ENCODE measurements around the gene TLCD3B.

Gene TLCD3B

GRCh38 chr16:29995911-29996765 lies 34.9 kb downstream of the TLCD3B start, which contains the start of gene INO80E:
Gene INO80E, plus strand, starts transcription at chr16:29996241. Its CDS starts 70 bp downstream, at chr16:29996311.
- no peak; the same call in 1 of the 2 replicates for TF ChIP-seq LEF1 (IDR thresholded peaks at IDR 0.05; ENCODE audit: borderline replicate concordance)
- TF ChIP-seq FOXK2 (IDR thresholded peaks at IDR 0.05), result no peak
- TF ChIP-seq FOXA1 (IDR thresholded peaks at IDR 0.05), result no peak
- peak; percentile 98 for TF ChIP-seq HDGF (IDR thresholded peaks at IDR 0.05; ENCODE audit: borderline replicate concordance)
- TF ChIP-seq CTBP1 (IDR thresholded peaks at IDR 0.05; ENCODE audit: borderline replicate concordance), result no peak
- TF ChIP-seq NFRKB (IDR thresholded peaks at IDR 0.05), result peak; percentile 7
- TF ChIP-seq PKNOX1 (IDR thresholded peaks at IDR 0.05), result no peak
- TF ChIP-seq ELF4 (IDR thresholded peaks at IDR 0.05), result peak; percentile 87
- no peak for TF ChIP-seq BHLHE40 (IDR thresholded peaks at IDR 0.05; ENCODE audit: borderline replicate concordance)
- ChIA-PET POLR2A (interaction anchor here (0.9 to 5.9 kb wide), 21 partner anchors 8 to 178 kb away, joined by 3 to 74 read pairs (median 4); partner anchors contain the start of genes ASPHD1, DOC2A, KCTD13 and SEZ6L2), CTCF (interaction anchor here (0.5 kb wide), 3 partner anchors 8 to 949 kb away, joined by 3 to 7 read pairs (median 3); no protein-coding TSS in a partner anchor)
- DNase-seq (ENCODE audit: extremely low spot score), result peak; percentile 100

GRCh38 chr16:29995324-29995910 lies 35.7 kb downstream of the TLCD3B start, which contains the start of gene HIRIP3:
Gene HIRIP3, minus strand, starts transcription at chr16:29995617. Its CDS starts 12 bp downstream, at chr16:29995605.
- TF ChIP-seq SP1 (IDR thresholded peaks at IDR 0.05), result no peak
- TF ChIP-seq NFRKB (IDR thresholded peaks at IDR 0.05), result 0 out of 2 replicates have a peak, but pooled peaks have one; percentile 92
- peak; percentile 100 for TF ChIP-seq L3MBTL2 (conservative IDR thresholded peaks at IDR 0.05)
- no peak for TF ChIP-seq LEF1 (IDR thresholded peaks at IDR 0.05; ENCODE audit: borderline replicate concordance)
- TF ChIP-seq PKNOX1 (IDR thresholded peaks at IDR 0.05), result peak; percentile 91
- peak; percentile 96 for DNase-seq (ENCODE audit: extremely low spot score)
- ChIA-PET POLR2A (interaction anchor here (0.6 to 5.9 kb wide), 22 partner anchors 9 to 900 kb away, joined by 3 to 74 read pairs (median 4); partner anchors contain the start of genes ASPHD1, C16orf92, KCTD13 and SEZ6L2), CTCF (interaction anchor here (0.5 to 2.6 kb wide), 3 partner anchors 9 to 180 kb away, joined by 3 to 7 read pairs (median 3); partner anchors contain the start of gene PAGR1)

- peak; percentile 79 for DNase-seq (ENCODE audit: extremely low spot score)
- ChIA-PET POLR2A (interaction anchor here (0.6 to 5.9 kb wide), 24 partner anchors 8 to 901 kb away, joined by 3 to 74 read pairs (median 4); partner anchors contain the start of genes ASPHD1, C16orf92, KCTD13 and SEZ6L2), CTCF (interaction anchor here (0.7 to 2.6 kb wide), 3 partner anchors 33 to 179 kb away, joined by 3 to 7 read pairs (median 4); partner anchors contain the start of gene PAGR1)
- TF ChIP-seq ZNF384 (IDR thresholded peaks at IDR 0.05), result no peak
- TF ChIP-seq HDGF (IDR thresholded peaks at IDR 0.05; ENCODE audit: borderline replicate concordance), result 0 out of 2 replicates have a peak, but pooled peaks have one; percentile 33
Observed at GRCh38 chr16:29994600-29995323, 36.3 kb downstream of the TLCD3B start.

- DNase-seq (ENCODE audit: extremely low spot score), result no peak
- ChIA-PET CTCF (interaction anchor here (0.7 to 2.6 kb wide), 3 partner anchors 21 to 50 kb away, joined by 3 to 7 read pairs (median 4); no protein-coding TSS in a partner anchor), POLR2A (interaction anchor here (0.9 to 5.9 kb wide), 12 partner anchors 8 to 541 kb away, joined by 3 to 74 read pairs (median 4); partner anchors contain the start of genes KCTD13, SEZ6L2, TAOK2 and ZNF747)
- TF ChIP-seq ELF4 (IDR thresholded peaks at IDR 0.05) (no peak), FOXK2 (IDR thresholded peaks at IDR 0.05) (no peak), NFRKB (IDR thresholded peaks at IDR 0.05) (no peak), TARDBP (IDR thresholded peaks at IDR 0.05) (no peak), CTBP1 (IDR thresholded peaks at IDR 0.05; ENCODE audit: borderline replicate concordance) (no peak), SUZ12 (IDR thresholded peaks at IDR 0.05) (no peak), SP1 (IDR thresholded peaks at IDR 0.05) (no peak), BHLHE40 (IDR thresholded peaks at IDR 0.05; ENCODE audit: borderline replicate concordance) (no peak), ZNF384 (IDR thresholded peaks at IDR 0.05) (no peak), PKNOX1 (IDR thresholded peaks at IDR 0.05) (no peak), FOXM1 (IDR thresholded peaks at IDR 0.05; ENCODE audit: borderline replicate concordance) (no peak), LEF1 (IDR thresholded peaks at IDR 0.05; ENCODE audit: borderline replicate concordance) (no peak), ARNT (IDR thresholded peaks at IDR 0.05) (no peak), HDGF (IDR thresholded peaks at IDR 0.05; ENCODE audit: borderline replicate concordance) (no peak)
Observed at GRCh38 chr16:29993903-29994599, 37.0 kb downstream of the TLCD3B start.

Measured in HEK293T (cell line).